ENCODE measurements around the gene TXNDC15.
"Not testable (repeated sequence)": the region's sequence is repeated elsewhere in the genome, so short reads cannot be mapped to it uniquely, and the experiment has no call there.

Gene TXNDC15, protein sequence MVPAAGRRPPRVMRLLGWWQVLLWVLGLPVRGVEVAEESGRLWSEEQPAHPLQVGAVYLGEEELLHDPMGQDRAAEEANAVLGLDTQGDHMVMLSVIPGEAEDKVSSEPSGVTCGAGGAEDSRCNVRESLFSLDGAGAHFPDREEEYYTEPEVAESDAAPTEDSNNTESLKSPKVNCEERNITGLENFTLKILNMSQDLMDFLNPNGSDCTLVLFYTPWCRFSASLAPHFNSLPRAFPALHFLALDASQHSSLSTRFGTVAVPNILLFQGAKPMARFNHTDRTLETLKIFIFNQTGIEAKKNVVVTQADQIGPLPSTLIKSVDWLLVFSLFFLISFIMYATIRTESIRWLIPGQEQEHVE

DNA sequence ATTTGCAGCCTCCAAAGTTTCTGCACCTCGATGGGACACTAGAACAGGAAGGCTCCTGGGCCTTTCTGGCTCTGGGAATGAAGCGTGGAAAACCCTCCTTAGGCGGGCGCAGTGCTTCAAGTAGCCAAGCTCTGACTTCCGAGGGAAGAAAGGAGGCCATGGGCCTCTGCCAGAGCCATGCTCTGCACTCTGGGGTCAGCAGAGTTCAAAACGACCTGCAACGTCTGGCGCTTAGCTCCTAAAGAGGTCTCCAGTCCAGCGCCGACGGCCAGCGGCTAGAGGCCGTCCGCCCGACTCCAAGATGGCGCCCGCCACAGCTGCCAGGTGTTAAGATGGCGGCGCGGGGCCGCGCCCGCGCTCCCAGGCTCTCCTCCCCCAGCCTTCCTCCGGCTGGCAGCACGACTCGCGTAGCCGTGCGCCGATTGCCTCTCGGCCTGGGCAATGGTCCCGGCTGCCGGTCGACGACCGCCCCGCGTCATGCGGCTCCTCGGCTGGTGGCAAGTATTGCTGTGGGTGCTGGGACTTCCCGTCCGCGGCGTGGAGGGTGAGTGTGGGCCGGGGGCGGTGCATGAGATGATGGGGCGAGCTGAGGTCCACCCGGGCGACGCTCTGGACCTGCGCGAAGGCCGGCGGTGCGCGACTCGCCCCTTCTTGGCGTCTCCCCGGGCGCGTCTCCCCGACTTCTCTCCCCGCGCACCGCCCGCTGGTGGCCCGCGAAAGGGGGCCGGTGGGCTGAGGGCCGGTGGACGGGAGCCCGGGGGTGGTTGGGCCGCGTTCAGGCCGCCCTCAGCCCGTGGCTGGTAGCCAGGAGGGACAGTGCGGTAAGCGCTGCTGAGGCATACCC, at the start of gene TXNDC15:
TXNDC15 (plus strand) TSS at position 385 of the 844 bp plus-strand sequence; CDS start at position 442, 57 bp downstream.
- peak; percentile 82 for DNase-seq (ENCODE audit: low spot score)

DNA sequence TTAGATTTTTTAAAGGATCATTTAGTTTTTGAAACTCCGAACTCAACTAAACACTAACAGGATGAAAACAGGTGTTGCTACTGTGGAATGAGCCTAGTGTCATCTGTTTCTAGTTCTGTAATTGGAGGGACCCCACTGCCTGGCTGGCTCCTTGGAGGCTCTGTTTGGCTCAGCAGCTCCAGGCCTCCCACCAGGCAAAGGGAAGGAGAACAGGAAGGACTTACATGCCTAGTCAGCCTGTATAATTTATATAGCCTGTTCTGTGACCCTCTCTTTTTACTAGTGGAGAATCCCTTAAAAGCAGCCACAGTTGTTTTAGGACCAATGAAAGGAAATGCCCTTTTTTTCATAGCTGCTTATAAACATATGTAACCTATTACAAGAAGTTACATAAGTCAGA, 49.5 kb upstream of the TXNDC15 start:
- no peak for DNase-seq (ENCODE audit: low spot score)

DNA sequence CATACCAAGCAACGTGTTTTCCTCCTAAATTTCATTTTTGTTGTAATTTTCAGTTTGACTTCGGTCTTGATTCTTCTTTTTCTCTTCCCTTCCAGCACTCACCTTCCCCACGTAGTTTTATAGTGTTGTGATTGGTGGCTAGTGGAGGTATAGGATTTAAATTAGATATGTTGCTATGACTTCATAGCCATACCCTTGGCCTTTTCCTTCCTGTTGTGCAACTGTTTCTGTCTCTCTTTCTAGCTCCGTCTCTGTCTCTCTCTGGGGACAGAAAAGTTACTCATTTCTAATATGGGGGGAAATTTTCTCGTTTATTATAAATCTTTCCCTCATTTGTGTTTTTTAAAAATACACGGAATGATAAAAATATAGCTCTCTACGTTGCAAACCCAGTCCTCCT, 49.0 kb upstream of the TXNDC15 start:
- no peak for DNase-seq (ENCODE audit: low spot score)

DNA sequence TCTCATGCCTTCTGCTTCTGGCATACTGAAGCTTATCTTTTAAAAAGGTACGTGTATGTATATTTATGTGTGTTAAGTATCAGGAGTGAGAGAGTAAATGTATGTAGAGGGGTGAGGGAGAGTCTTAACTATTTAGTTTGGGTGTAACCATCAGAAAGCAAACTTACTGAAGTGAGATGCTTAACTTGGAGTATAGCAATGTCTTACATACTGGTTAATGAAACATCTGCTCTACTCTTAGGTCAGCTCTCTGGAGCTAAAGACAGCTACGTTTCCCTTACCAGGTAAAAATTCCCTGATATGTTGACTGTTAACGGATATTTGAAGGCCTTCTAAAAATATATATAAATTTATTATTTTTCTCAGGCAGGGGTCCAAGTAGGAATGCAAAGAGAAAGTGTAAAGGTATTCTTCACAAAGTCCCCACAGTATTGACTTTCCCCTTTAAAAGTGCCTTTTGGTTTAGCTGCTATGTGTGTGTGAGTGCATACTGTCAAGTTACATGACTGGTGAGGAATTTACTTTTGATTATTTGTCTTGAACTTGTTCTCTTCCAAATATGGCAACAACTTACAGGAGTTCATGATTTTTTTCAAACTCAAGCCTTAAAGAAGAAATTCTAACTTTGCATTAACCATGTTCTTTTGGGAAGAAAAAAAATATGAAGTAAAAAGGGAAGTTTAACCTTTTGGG, 40.7 kb upstream of the TXNDC15 start:
- no peak for DNase-seq (ENCODE audit: low spot score)

DNA sequence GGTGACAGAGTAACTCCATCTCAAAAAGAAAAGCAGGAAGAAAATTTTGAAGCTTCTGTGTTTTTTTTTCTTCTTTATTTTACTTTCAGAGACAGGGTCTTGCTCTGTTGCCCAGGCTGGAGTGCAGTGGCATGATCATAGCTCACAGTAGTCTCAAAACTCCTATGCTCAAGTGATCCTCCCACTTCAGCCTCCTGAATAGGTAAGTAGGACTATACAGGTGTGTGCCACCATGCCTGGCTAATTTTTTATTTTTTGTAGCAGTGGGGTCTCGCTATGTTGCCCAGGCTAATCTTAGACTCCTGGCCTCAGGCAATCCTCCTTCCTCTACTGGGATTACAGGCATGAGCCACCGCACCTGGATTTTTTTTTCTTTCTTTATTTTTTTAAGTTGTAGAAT, 38.5 kb upstream of the TXNDC15 start:
- no peak for DNase-seq (ENCODE audit: low spot score)

DNA sequence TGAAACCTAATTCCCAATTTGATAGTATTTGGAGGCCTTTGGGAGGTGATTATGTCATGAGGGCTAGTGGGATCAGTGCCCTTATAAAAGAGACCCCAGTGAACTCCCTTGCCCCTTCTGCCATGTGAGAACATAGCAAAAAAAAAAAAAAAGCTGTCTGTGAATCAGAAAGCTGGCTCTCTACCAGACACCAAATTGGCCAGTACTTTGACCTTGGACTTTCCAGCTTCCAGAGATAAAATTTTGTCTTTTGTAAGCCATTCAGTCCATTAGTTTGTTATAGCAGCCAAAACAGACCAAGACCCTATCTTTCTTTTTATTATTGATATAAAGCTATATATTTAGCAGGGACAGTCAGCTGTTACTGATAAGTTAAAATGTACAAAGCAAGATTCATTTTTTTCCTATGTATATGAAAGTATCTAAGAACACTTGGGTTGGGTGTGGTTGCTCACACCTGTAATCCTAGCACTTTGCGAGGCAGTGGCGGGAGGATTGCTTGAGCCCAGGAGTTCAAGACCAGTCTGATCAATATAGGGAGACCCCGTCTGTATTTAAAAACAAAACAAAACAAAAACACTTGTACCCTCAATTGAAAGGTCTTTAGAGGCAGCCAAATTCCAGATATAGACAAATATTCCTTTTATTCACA, 36.5 kb upstream of the TXNDC15 start:
- DNase-seq (ENCODE audit: low spot score) = no peak

DNA sequence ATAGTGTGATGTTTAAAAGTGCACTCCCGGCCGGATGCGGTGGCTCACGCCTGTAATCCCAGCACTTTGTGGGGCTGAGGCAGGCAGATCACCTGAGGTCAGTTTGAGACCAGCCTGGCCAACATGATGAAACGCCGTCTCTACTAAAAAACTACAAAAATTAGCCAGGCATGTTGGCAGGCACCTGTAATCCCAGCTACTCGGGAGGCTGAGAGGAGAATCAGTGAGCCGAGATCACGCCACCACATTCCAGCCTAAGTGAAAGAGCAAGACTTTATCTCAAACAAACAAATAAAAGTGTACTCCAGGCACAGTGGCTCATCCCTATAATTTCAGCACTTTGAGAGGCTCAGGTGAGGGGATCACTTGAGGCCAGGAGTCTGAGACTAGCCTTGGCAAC, 35.8 kb upstream of the TXNDC15 start:
- not testable (repeated sequence) for DNase-seq (ENCODE audit: low spot score)

DNA sequence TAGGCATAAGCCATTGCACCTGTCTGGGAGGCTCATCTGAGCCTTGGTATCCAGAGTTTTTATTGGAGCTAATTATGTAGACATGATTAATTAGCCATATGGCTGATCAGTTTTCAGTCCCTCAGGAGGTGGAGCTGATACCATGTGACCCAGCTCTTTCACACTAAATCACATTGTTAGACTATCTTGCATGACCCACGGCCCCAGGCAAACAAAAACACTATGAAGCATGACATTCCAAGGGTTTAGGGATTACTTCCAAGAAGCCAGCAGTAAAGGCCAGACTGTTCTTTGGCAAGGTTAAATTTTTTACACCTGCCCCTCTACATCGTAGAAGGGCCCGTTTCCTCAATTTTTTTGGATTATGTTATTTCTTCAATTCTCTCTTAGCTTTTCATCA, 33.4 kb upstream of the TXNDC15 start:
- DNase-seq (ENCODE audit: low spot score) = no peak

DNA sequence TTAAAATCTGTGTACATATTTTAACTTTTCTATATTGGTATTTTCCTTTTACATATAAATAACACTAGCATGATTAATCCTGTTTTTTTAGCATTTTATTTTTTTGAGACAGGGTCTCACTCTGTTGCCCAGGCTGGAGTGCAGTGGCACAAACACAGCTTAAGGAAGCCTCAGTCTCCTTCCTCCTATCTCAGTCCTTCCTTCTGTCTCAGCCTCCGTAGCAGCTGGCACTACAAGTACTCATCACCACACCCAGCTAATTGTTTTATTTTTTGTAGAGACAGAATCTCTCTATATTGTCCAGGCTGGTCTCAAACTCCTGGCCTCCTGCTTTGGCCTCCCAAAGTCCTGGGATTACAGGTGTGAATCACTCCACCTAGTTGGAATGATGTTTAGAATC, 29.9 kb upstream of the TXNDC15 start:
- DNase-seq (ENCODE audit: low spot score) = no peak

DNA sequence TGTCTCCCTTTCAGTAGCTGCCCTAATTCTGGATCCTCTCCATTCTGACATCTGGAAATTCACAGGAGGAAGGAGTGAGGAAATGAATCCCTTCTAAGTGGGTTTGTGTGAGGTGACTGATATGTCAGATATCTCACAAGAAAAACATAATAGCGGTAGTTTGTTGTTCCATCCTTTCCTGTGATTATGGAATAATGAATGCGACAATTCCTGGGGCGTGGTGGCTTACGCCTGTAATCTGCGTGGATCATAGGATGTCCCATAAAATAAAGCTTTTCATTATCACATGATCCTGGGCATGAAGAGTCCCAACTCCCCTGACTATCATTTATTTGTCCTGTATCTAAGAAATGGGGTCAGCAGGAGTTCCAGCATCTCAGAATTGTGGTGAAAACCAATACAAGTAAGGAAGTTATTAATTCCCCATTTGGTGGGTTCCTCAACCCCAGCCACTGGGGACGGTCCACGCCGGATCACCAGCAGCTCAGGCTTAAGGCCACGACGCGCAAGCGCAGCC, 28.8 kb upstream of the TXNDC15 start:
- DNase-seq (ENCODE audit: low spot score) = no peak

DNA sequence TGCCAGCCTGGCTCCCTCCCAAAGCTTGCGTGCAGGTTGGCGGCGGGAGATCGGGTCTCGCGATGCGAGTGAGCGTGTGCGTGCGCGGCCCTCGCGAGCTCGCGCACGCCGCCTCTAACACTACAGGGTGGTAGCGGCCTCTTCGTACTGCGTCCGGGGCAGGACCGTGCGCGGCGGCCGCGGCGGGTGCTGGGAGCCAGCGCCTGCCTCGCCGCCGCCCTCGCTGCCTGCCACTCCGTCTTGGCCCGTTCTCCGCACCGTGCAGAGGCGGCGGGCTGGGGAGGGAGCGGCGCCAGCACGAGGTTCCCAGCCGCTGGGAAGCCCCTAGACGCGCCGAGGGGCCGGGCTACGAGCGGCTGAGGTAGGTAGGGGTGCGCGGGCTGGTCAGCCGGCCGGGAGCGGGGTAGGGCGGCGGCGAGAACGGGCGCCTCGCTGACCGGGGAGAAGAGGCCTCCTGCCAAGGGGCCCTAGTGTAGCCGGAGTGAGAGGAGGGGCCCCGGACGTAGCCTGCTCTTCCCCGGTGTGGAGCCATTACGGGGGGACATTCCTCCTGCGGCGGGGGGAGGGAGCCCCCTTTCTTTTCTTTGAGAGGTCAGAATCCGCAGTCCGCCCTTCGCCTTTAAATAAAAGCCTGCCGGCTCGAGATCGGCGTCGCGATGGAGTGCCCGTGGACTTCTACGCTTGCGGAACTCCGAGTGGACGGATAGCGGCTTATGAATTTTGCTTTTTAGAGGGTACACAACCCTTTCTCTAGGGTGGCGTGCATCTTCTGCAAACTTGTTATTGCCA, 28.1 kb upstream of the TXNDC15 start, which contains the start of gene C5orf24:
C5orf24 (plus strand) TSS at position 117 of the 789 bp plus-strand sequence. CDS start 8,933 bp downstream, outside the sequence.
- peak; percentile 83 for DNase-seq (ENCODE audit: low spot score)

DNA sequence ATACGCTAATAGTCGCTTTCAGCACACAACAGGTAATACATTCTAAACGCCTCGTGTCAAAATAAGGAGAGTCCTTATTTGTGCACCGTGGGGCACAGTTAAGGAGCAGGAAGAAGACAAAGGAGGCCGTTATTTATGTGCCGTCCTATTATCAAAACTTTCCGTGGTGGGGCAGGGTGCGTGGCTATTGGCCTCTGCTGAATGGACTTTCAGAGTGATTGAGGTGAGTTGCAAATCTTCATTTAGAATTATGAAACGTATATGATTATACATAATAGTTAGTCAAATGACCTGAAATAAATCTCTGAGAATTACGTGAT, 27.6 kb upstream of the TXNDC15 start:
- DNase-seq (ENCODE audit: low spot score) = peak; percentile 37

DNA sequence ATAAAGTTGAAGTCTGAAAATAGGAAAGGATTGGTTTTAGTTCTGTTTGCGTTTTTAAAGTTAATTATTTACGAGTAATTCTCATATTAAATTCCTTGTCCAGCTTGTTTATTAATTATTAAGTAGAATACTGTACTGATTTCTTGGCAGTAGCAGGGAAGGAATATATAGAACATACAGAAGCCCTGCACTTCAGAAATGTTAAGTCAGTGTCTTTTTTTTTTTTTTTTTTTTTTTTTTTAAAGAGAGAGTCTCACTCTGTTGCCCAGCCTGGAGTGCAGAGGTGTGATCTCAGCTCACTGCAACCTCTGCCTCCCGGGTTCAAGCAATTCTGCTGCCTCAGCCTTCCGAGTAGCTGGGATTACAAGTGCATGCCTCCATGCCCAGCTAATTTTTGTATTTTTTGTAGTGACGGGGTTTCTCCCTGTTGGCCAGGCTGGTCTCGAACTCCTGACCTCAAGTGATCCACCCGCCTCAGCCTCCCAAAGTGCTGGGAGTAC, 24.7 kb upstream of the TXNDC15 start:
- peak; percentile 2 for DNase-seq (ENCODE audit: low spot score)

DNA sequence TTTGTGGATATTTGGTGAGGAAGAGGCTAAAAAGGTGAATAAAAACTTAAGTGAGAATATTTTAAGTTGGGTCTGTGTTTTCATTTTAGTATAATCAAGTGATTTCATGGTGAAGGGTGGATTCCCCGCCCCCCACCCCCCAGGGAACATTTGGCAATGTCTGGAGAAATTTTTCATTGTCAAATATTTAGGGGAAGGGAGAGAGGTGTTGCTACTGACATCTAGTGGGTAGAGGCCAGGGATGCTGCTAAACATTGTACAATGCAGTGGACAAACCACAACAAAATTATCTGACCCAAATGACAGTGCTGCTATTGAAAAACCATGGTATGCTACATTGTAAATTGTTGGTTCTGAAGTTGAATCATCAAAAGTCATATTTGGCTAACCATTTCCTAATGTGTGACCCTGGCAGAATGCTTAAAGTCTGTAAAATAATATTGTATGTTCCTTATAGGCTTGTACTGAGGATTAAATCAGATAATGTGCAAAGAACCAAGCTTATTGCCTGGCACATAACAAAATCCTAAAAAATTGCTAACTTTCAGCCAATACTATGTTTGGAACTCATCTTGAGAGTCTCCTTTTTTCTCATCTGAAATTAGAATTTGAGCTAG, 22.8 kb upstream of the TXNDC15 start:
- no peak for DNase-seq (ENCODE audit: low spot score)

DNA sequence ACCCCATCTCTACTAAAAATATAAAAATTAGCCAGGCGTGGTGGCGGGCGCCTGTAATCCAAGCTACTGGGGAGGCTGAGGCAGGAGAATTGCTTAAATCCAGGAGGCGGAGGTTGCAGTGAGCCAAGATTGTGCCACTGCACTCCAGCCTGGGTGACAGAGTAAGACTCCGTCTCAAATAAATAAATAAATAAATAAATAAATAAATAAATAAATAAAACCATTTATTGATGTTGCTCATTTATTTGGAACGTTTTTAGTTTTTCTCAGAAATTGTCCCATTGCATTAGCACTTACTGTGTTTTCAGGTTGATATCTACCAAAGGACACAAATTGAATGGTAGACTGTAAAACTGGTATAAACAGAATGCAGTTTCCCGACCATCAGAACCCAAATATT, 17.7 kb upstream of the TXNDC15 start:
- not testable (repeated sequence) for DNase-seq (ENCODE audit: low spot score)

DNA sequence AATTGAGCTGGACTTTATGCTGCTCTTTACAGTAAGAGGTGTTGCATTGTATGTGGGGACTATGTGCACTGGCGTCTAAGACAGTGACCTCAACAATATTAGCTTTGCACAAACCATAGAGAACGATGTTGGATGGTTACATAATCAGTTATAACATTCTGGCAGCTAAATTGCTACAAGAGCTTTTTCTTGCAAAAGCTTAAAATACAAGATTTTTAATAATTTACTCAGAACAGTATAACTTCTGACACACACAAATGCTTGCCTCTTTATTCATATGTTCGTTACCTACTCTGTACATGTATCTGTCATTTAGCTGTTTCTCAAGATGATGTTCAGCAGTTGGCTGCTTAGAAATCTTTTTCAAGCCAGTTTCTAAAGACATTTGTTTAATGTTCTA, 16.8 kb upstream of the TXNDC15 start:
- DNase-seq (ENCODE audit: low spot score) = no peak

DNA sequence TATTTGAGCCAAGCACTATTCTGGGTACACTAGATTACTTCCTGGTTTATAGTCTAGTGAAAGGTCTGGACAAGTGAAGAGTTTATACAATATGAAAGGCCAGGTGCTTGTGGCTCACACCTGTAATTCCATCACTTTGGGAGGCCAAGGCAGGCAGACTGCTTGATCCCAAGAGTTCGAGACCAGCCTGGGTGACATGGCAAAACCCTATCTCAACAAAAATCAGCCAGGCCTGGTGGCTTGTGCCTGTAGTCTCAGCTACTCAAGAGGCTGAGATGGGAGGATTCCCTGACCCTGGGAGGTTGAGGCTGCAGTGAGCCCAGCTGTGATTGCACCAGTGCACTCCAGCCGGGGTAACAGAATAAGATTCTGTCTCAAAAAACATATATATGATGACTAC, 9.5 kb upstream of the TXNDC15 start:
- DNase-seq (ENCODE audit: low spot score) = no peak

DNA sequence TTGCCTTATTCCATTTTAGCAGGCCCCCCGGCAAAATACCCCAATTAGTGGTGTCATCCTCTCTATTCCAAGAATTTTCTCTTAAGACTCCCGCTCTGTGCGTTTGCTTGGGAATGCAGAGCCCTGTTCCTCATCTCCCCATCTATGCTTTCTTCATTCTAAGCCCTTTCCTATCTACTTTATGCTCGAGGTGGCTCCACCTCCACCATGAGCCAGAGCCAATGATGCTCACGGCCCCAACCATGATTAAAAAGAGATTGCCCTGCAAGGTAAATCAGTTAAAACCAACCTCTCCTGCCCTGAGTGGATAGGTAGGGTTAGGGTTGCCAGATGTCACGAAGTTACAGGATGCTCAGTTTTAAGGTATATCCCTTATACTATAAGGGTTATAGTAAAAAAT, 677 bp upstream of the TXNDC15 start:
- DNase-seq (ENCODE audit: low spot score) = no peak

DNA sequence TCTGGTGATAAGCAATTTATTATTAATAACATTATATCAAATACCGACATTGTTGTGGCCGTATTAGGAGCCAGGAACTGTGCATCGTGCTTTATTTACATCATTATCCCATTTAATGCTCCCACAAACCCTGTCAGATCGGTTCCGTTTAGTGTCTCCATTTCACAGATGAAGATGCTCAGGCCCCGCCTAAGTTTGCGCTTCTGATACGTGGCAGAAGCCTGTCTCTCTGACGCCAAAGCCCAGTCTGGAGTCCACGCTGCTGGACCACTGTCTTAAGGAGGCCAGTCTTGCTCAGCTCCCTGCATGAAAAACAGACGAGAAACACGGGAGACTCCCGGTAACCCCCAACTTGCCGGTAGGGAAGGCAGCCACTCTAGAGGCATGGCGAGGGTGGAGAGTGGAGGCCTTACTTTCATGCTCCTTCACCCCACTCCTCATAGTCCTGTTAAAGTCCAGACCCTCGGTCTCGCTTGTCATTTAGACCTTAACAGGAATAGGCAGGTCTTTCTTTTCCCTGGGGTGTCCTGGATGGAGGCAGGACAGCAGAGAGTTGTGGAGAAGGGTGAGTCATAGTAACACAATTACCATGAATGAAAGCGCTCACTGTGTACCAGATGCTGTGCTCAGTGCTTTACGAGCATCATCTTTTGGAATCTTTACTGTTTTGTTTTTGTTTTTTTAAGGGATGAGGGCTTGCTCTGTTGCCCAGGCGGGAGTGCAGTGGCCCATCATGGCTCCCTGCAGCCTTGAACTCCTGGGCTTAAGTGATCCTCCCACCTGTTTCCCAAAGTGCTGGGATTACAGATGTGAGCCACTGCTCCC, 872 bp downstream of the TXNDC15 start:
- peak; percentile 15 for DNase-seq (ENCODE audit: low spot score)

DNA sequence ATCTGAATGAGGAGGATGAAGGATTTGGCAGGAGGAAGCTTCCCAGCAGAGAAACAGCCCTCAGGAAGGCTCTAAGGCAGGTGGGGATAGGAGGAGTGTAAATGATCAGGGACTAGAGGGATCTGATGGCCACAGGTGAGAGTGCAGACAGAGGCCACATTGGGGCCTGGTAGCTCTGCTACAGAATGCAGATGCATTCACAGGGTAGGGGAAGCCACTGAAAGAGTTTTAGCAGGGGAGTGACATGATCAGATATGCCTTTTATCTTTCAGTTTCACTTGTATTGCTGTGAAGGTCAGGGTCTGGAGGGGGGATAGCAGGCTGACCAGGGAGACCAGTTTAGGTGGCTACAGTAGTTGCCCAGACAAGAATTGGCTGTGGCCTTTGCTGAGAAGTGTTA, 3.0 kb downstream of the TXNDC15 start:
- no peak for DNase-seq (ENCODE audit: low spot score)

Measured in hematopoietic multipotent progenitor cell treated with erythropoietin and hydrocortisone succinate and interleukin-3 and kit ligand, for 17 days (in vitro differentiated cells).